NOMO-1 (cell line): ENCODE measurements around the gene PDE4D.
"Not testable (repeated sequence)": the region's sequence is repeated elsewhere in the genome, so short reads cannot be mapped to it uniquely, and the experiment has no call there.

Experiments
- DNase-seq, 2 experiments: peaks; one replicate each; lab custom pipeline; 2025; ENCODE audit not compliant: unreplicated experiment in 2 of 2; lab: John Stamatoyannopoulos, UW

The PDE4D gene

DNA sequence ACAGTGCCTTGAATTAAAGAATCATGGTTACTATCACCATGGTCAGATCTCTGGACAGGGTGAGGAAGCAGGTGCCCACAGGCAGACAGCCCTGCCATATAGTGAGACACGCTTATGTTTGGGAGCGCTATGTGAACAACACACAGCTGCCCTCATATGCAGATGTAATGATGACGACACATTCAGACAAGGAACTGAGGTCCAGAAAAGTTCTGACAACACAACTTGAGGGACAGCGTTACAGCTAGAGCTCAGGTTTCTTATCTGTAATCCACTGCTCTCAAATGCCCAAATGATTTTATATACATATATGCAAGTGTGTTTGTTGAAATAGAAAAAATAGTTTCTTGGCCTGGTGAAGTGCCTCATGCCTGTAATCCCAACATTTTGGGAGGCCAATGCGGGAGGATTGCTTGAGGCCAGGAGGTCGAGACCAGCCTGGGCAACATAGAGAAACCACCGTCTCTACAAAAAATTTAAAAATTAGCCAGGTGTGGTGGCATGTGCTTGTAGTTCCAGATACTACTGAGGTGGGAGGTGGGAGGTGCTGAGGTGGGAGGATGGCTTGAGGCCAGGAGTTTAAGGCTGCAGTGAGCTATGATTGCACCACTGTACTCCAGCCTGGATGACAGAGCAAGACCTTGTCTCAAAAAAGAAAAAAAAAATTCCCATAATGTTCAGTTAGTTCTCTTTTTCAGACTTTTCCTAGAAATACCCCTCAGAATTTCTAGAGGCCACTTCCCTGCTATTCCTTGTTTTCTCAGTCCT lies 887.4 kb downstream of the PDE4D start:
- DNase-seq: no peak

DNA sequence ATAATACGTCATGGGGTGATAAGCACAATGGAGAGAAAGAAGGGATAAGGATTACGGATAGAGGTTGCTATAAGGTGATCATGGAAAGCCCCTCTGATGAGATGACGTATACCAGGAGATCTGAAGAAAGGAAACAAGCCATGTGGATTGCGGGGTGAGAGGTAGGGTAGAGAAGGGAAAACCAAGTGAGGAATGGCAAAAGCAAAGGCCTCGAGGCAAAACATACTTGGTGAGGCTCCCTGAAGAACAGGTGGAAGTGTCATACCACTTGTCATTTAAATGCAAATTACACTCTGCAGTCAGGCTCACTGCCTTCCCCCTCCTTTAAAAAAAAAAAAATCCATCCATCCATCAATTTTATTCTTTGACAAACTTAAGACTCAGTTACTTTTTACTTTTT lies 889.9 kb downstream of the PDE4D start:
- DNase-seq: no peak

DNA sequence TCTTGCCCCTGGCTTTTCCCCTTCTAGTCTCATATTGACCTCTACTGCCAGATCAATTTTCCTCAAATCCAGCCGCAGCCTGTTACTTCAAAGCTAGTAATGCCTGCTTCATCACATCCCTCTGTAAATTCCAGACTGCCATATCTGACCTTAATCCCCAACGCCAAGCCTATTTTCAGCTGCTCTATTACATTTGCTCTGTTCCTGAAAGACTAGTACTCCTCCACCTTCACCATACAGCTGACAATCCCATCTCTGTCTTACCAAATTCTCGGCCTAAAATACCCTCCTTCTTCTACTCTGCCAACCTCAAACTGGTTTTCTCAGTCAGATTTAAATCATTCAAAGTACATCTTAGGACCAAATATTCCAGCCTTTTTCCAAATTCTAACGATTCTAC lies 890.4 kb downstream of the PDE4D start:
- no peak for DNase-seq

DNA sequence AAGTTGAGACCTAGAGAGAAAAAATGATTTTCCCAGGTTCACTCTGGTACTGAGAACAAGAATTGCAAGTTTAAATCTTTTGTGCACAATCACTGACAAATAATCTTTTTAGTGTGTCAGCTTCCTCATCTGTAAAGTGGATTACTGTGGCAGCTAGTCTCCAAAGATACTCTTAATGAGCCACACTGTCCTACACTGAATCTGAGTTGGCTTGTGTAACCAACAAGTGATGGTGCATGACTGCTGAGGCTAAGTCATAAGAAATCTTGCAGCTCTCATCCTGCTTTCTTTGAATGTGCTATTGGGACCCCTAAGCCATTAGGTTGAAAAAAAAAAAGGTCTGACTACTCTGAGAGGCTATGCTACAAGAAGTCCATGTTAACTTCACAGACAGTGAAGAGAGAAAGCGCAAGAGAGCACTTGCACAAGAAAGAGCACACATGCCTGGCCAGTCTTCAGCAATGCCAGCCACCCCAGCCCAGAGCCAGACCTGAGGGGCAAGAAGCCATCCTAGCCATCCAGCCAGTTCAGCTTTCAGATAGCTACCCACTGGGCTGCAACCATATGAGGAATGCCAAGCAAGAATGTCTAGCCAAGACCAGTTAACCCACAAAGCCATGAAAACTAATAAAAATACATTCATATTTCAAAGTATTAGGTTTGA lies 891.2 kb downstream of the PDE4D start:
- DNase-seq: no peak

GRCh38 chr5:59001716-59002115 lies 891.8 kb downstream of the PDE4D start:
- DNase-seq: no peak

GRCh38 chr5:59001154-59001553 lies 892.4 kb downstream of the PDE4D start:
- no peak for DNase-seq

DNA sequence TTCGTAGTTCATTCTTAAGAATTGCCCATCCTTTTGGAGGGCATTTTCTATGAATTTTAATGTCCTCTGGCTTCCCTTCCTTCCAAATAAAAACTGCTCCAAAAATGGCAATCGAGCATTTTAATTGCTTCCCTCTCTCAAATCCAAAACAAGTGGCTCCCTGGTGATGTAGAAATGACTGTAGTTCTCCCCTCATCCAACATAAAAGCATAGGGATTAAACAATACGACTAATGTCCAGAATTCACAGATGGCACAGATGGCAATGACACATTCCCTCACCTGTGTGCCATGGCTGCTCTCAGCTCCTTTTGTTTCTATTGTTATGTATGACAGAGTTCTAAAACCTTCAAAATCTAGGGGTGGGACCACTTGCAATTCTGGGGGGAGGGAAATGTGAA lies 893.3 kb downstream of the PDE4D start:
- DNase-seq: no peak

GRCh38 chr5:58999804-59000203 lies 893.7 kb downstream of the PDE4D start:
- DNase-seq: no peak

DNA sequence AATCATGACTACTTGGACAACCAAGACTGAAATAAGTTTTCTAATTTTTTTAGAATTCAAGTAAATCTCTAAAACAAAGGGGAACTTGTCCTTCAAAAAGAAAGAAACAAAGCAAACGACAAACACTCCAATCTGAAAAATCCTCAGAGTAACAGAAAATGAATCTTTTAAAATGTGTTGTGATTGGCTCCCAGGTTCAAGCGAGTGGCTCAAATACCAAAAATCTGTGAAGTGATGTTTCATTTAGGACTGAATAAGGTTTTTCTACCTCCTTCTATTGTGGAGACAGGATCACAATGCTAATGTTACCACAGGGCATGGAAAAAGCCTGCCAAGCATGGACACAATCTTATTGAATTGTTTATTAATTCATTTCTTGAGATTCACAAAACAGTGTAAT lies 895.0 kb downstream of the PDE4D start:
- DNase-seq: no peak

GRCh38 chr5:58995779-58996178 lies 897.7 kb downstream of the PDE4D start:
- DNase-seq: not testable (repeated sequence)

- DNase-seq: no peak
Observed at GRCh38 chr5:58993461-58993860, 900.1 kb downstream of the PDE4D start.

- peak in 1 of 2 experiments; percentile 12 for DNase-seq
Observed at GRCh38 chr5:58988938-58989337, 904.6 kb downstream of the PDE4D start.

DNA sequence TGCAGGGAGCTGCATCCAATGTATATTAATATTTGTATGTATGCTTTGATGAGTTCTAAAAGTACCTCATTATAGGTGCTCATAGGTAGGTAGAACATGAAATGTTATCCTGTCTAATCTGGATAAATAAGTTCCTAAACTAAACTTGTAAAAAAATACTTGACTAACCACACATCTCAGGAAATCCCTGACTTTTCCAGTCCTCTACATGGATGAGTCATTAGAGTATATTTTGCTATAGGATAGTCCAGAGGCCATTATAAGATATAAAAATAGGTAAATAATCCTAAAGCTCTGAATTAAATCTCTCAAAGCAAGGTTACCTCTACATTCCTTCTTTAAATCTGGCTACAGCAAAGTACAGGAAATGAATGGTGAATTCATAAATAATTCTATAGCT lies 906.3 kb downstream of the PDE4D start:
- no peak for DNase-seq

- DNase-seq: no peak
Observed at GRCh38 chr5:58986281-58986680, 907.2 kb downstream of the PDE4D start.

DNA sequence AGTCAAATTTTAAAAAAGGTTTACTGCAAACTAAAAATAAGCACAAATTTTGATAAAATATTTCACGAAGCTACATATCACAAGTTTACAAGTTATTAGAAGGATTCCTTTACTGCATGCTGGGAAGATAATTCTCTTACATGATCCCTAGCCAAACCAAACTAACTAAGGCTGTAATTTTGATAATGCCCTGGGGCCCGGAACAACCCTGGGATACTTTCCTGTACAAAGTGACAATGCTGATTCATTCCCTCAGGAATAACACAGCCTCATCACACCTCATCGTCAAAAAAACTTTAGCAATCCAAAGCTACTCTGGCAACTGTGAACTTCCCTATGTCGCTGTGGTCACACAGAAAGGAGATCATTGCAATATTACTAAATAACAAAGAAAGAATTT lies 907.8 kb downstream of the PDE4D start:
- DNase-seq: no peak

- no peak for DNase-seq
Observed at GRCh38 chr5:58985311-58985710, 908.2 kb downstream of the PDE4D start.

DNA sequence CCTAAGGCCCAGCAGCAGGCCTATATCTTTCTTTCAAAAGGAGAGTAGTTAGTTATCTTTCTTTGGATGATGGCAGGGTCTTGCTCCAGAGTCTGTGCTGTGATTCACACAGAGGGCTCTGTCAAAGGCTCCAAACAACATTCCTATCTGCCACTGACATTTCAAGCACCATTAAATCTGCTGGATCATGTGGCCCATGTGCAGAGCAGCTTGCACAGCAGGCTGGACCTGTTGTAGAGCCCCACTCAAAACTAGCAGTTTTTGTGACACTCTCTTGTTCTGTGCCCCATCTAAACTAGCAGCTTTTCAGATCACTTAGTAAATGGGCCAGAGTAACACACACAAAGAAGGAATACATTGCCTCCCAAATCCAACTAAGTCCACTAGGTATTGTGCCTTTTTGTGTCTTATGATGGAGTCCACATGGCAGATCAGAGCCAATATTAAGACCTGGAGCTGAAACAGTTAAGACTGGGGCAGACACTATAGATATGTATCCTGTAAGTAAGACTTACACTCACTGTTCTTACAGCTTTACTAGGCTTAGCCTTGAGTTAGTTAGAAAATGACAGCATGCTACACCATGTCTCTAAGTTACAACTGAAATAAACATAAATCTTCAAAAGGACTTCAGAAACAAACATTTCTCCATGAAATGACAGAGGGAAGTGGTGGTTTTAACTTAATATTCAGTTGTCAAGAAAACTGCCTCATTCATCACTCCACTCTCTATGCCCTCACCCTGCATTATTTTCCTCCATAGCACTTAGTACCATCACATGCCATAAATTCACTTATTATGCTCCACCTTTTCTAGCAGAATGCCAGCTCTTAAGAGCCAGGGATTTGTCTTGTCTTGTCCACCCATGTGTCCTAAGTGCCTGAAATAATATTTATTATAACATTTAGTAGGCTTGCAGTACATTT lies 909.7 kb downstream of the PDE4D start:
- DNase-seq: peak in 1 of 2 experiments; percentile 1

GRCh38 chr5:58980890-58981289 lies 912.6 kb downstream of the PDE4D start:
- DNase-seq: no peak

DNA sequence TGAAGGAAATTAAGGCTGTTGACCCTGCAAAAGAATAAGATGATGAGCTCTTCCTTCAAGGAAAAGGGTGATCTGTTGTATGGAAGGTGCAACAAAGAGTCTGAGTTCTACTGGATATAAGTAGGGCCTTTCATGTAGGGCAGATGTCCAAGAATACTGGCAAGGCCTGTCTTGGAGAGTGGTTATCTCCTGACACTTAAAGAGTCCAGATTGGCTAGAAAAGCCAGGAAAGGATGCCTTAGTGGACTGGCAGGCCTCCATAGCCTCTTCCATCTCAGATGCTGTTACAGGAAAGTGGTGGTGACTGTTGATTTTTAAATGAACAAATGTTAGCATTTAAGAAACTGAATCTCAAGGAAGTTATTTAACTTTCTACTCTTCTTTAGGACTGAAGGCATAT lies 914.4 kb downstream of the PDE4D start:
- no peak for DNase-seq

DNA sequence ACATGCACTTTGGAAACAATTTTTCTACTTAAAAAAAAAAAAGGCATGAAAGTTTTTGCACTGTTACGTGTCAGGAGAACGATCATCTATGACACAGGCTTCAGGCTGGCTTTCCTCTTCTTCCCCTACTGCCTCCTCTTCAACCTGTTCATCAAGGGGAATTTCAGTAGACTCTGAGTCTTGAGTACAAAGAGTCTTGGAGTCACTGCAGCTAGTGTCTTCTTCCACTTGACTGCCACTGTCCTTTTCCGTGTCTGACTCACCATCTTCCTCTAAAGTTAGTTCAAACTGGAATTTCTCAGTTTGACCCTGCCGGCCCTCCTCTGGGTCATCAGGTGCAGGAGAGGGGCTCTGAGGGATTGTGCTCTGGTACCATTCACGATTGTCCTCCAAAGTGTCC lies 918.9 kb downstream of the PDE4D start:
- no peak for DNase-seq

DNA sequence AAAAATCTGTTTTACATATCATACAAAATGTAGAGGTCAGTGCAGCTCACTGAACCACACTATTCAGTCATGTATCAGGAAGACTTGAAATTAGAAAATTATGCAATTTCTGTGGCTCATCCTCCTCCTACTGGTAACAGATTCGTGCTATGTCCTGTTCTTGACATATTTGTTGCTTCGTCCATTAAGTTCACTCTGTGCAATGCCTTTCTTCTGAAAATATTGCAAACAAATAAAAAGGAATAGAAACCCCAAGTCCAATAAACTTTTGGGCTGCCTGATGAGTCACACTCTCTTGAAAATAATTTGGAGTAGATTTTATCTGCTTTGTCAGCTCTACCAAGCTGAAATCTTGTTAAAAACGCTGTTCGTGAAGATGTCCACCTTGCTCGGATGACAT lies 919.4 kb downstream of the PDE4D start:
- DNase-seq: peak in 1 of 2 experiments; percentile 6
